Kidney epithelial cell (primary cell): ENCODE data around the gene TPCN2. TPM values are rescaled to one million over a fixed set of nuclear protein-coding genes. Genes with fewer than 3 reads are reported as not detected.

Experiments used
- DNase-seq: peaks from one replicate; pipeline ENCODE4 v3.0.0-alpha.2; 2010; ENCODE audit warnings: low read depth
- H3K27me3 ChIP-seq: 2 replicates; pipeline ENCODE4 v1.6.0; 2011; ENCODE audit warnings: low read length; ENCODE audit not compliant: control insufficient read depth, insufficient read depth
- H3K36me3 ChIP-seq: 2 replicates; pipeline ENCODE4 v1.5.1; 2011; ENCODE audit warnings: low read length; ENCODE audit not compliant: control insufficient read depth, insufficient read depth
- H3K4me3 ChIP-seq: 2 replicates; pipeline ENCODE4 v1.5.1; 2011; ENCODE audit warnings: low read depth, mild to moderate bottlenecking, control low read depth, low read length
- CTCF ChIP-seq: IDR thresholded peaks from 2 replicates; pipeline ENCODE4 v1.5.1; 2011; ENCODE audit warnings: mild to moderate bottlenecking, moderate library complexity, low read length, control low read depth, inconsistent platforms; ENCODE audit not compliant: insufficient read depth, poor library complexity, severe bottlenecking
- total RNA-seq: library from RNA; depleted of rRNA; stranded (reverse); fragments of >200 nt; gene quantifications from 2 replicates; pipeline ENCODE4 v1.2.3, GENCODE V29; 2015

Gene TPCN2
- total RNA-seq, 1 donor from 2014 or later = 8.9 TPM

DNA sequence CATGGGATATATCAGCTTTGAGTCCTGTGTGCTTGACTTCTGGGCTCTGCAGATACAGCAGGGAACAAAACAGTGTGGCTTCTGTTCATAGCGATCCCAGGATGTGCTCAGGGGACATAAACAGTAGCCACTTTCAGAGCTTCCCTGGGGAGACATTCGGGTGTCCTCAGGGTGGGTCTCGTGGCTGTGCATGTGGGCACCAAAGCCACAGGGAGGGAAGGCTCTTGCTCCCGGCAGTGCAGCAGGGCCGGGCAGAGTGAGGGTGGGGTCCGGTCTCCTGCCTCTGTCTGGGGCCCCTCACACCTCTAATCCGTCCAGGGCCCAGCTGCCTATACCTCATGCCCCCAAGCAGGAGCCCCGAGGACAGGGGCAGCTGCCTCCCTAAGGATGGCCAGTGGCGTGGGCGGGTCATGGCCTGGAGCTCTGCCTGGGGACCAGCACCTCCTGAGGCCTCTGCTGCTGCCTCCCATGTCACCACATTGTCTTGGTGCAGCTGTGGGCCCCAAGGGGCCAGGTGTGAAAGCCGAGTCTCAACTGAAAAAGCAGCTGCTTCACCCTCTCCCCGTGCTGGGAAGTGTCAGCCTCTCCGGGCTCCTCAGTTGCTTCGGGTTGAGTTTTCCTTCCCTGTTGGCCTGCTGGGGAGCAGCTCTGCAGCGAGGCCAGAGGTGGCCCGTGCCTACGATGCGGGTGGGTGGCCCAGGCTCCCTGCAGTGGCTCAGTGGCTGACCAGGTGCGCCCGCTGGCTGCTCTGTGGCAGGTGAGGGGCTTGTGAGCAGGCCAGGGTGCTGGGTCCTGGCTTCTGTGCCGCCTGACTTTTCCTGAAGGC lies 3.8 kb downstream of the TPCN2 start:
- no peak overlapping the region for H3K4me3 ChIP-seq
- no peaks in the 10 kb centered on the region for H3K27me3 ChIP-seq
- TF ChIP-seq CTCF = no peak
- no peaks in the 10 kb centered on the region for H3K36me3 ChIP-seq
- DNase-seq = no peak

- Histone ChIP-seq H3K4me3 (no peak overlapping the region), H3K36me3 (peaks cover 2% of the 10 kb centered on the region), H3K27me3 (no peaks in the 10 kb centered on the region)
- TF ChIP-seq CTCF = no peak
- DNase-seq = no peak
Observed at GRCh38 chr11:69053169-69053477, 4.4 kb downstream of the TPCN2 start.

DNA sequence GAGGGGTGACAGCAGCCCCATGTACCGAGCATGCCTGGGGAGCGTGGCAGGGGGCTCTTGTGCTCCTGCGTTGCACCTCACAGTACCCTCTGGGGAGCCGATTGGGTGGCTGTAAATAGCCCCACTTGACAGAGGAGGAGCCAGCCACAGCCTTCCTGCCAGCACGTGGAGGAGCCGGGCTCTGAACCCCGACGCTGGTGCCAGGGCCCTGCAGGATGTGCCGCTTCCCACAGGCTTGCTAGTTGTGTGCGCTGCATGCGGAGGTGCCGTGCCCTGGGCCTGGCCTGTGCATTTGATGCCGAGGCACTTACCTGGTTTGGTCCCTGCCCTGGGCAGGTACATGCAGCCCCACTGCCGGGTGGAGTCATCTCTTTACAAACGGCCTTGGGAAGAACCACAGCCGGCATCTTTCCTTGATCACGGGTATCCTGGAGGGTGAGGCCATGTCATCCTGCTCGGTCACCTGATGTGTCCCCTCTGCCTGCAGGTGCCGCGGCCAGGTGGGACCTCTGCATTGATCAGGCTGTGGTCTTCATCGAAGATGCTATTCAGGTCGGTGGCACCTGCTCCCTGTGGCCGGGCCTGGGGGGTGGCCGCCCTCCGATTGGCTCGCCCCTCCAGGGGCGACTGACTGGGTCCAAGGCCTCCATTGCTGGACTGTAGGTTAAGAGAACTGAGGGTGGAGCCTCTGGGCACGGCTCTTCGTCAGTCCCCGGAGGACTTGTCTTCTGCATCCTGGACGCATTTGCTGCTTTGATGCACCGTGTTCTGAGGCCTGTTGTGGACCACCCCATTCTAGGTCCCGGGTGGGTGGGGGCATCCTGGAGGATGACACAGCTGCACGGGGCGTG lies 5.0 kb downstream of the TPCN2 start:
- TF ChIP-seq CTCF = no peak
- Histone ChIP-seq H3K4me3 (no peak overlapping the region), H3K27me3 (no peaks in the 10 kb centered on the region), H3K36me3 (peaks cover 2% of the 10 kb centered on the region)
- DNase-seq = no peak

DNA sequence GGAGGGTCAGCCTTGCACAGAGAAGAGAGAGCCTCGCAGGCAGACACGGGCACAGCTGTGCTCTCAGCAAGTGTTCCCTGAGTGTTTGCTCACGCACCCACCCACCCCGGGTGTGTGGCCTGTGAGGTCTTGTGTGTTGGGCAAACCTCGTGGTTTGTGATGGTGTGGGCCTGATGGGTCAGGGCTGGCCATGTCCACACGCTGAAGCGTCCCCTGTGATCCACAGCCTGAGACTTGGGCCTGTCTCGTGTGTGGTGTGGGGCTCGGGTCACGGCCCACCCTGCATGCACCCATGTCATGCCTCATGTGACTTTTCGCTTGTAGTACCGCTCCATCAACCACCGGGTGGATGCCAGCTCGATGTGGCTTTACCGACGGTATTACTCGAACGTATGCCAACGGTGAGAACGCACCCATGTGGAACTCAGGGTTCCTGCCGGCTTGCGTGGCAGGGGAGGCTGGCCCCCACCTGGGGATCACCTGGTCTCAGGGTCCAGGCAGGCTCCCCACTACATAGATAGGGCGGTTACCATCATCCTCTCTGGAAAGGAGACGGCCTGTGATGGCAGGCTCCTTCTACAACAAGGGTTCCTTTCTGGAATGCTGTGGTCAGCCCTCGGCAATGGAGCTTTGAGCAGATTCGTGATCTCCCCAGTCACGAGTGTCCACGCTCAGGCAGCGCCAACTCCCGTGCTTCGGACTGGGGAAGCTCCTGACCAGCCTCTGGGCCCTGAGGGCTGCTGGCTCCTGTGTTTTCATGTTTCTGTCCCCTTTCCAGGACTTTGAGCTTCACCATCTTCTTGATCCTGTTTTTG lies 5.9 kb downstream of the TPCN2 start:
- DNase-seq = no peak
- H3K4me3 ChIP-seq = no peak overlapping the region
- TF ChIP-seq CTCF = no peak
- no peaks in the 10 kb centered on the region for H3K27me3 ChIP-seq
- peaks cover 2% of the 10 kb centered on the region for H3K36me3 ChIP-seq

DNA sequence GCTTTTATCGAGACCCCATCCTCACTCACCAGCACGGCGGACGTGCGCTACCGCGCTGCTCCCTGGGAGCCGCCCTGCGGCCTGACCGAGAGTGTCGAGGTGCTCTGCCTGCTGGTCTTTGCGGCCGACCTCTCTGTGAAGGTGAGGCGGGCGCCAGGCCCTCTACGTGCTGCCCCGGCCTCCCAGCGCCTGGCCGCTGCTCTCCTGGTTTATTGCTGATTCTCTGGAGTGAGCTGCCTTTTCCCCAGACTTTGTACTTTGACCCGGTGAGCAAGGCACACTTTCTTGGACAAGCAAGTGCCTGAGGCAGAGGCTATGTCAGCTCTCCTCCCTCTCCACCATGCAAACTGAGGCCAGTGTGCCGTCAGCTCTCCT lies 6.5 kb downstream of the TPCN2 start:
- no peak for TF ChIP-seq CTCF
- H3K4me3 ChIP-seq = no peak overlapping the region
- no peaks in the 10 kb centered on the region for H3K27me3 ChIP-seq
- no peak for DNase-seq
- peaks cover 3% of the 10 kb centered on the region for H3K36me3 ChIP-seq
